ENCODE measurements around the gene EVPL. TPM values are rescaled to one million over a fixed set of nuclear protein-coding genes. Genes with fewer than 3 reads are reported as not detected.

EVPL gene
- total RNA-seq, 3 donors from 2014 or later, result 1.6 to 8.0 (median 3.9) TPM

DNA sequence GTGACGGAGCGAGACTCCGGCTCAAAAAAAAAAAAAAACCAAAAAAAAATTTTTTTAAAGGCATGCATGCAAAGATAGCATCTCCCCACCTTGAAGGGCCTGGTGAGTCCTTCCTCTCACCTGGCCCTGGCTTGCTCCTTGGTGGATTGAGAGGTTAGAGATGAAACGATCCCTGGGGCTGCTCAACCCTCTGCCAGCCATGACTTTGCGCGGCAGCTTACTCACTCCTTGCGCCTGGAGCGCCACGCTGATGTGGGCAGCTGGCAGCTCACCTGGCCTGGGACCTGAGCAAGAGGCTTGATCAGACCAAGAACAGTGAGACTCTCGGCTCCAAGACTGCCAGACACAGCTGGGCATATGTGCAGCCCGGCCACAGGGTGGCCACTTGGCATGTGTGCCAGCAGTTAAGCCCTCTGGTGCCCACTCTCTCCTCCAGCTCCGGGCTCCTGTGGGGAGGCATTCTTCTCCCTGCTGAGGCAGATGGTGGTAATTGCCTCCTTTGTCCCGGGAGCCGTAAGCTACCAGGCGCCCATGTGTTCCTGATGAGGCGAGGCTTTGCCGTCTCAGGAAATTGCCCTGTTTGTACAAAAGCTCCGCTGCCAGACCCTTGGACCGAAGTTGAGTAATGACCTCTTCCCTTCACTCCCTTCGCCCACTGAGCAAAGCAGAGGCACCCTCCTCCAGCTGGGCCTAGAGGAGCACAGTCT lies 5.1 kb upstream of the EVPL start:
- Histone ChIP-seq H3K9me3 (no peaks in the 10 kb centered on the region), H3K27me3 (no peaks in the 10 kb centered on the region), H3K4me1 (no peaks in the 10 kb centered on the region), H3K36me3 (no peaks in the 10 kb centered on the region), H3K4me3 (no peak overlapping the region), H3K27ac (no peak overlapping the region)
- no peak for TF ChIP-seq POLR2AphosphoS5 (IDR thresholded peaks at IDR 0.05)
- TF ChIP-seq, protein P1, sequence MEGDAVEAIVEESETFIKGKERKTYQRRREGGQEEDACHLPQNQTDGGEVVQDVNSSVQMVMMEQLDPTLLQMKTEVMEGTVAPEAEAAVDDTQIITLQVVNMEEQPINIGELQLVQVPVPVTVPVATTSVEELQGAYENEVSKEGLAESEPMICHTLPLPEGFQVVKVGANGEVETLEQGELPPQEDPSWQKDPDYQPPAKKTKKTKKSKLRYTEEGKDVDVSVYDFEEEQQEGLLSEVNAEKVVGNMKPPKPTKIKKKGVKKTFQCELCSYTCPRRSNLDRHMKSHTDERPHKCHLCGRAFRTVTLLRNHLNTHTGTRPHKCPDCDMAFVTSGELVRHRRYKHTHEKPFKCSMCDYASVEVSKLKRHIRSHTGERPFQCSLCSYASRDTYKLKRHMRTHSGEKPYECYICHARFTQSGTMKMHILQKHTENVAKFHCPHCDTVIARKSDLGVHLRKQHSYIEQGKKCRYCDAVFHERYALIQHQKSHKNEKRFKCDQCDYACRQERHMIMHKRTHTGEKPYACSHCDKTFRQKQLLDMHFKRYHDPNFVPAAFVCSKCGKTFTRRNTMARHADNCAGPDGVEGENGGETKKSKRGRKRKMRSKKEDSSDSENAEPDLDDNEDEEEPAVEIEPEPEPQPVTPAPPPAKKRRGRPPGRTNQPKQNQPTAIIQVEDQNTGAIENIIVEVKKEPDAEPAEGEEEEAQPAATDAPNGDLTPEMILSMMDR (IDR thresholded peaks at IDR 0.05), result no peak
- TF ChIP-seq POLR2A (IDR thresholded peaks at IDR 0.05), result no peak
- DNase-seq (ENCODE audit: low spot score in 2 of 2), result no peak
- intact Hi-C loops (cut with DNase I; ENCODE audit: low total_unique reads), result no loop called here

DNA sequence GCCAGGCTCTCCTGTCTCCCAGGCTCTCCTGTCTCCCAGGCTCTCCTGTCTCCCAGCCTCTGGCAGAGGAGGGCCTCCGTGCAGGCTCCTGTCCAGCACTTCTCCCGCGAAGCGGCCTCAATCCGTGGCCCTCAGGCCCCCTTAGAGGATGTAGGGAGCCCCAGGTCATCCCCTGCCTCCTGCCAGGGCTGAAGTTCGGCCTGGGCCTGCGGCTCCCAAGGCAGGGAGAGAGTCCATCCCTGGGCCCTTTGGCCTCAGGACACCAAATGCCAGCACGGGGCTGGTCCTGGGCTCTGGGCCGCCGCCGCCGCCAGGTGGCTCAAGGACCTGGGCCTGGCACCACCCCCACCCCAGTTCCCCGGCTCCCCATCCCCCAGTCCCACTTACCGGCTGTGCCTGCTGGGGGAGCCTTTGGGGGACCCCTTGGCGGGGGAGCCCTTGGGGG lies 370 bp downstream of the EVPL start:
- Histone ChIP-seq H3K9me3 (no peaks in the 10 kb centered on the region), H3K36me3 (no peaks in the 10 kb centered on the region), H3K4me3 (peak overlapping the region in 2 of 3 donors; percentile 43 to 58), H3K27me3 (no peaks in the 10 kb centered on the region), H3K27ac (peak overlapping the region; percentile 50 to 66), H3K4me1 (no peaks in the 10 kb centered on the region)
- no peak for TF ChIP-seq POLR2AphosphoS5 (IDR thresholded peaks at IDR 0.05)
- TF ChIP-seq POLR2A (IDR thresholded peaks at IDR 0.05), result no peak
- TF ChIP-seq, protein P1 (IDR thresholded peaks at IDR 0.05), result no peak
- intact Hi-C loops (cut with DNase I; ENCODE audit: low total_unique reads), result no loop called here
- DNase-seq (ENCODE audit: low spot score in 2 of 2), result no peak

DNA sequence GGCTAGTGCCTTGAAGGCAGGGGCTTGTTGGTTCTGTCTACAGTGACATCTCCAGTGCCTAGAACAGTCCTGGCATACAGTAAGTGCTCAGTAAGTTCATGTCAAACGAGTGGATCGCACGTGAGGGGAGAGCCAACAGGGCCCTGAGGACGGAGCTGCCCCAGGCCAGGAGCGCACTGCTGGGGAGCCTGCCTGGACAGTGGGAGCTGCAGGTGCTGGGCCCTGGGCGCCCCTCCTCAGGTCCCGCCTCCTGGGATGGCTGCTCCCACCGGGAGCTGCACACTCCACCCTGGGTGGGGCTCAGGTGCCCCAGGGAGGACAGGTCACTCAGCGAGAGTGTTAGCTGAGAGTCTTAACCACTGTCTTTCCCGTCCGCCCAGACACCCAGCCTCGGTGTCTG lies 1.8 kb downstream of the EVPL start:
- Histone ChIP-seq H3K36me3 (no peaks in the 10 kb centered on the region), H3K4me1 (no peaks in the 10 kb centered on the region), H3K9me3 (no peaks in the 10 kb centered on the region), H3K4me3 (no peak overlapping the region), H3K27me3 (no peaks in the 10 kb centered on the region), H3K27ac (no peak overlapping the region)
- intact Hi-C loops (cut with DNase I; ENCODE audit: low total_unique reads), result no loop called here
- DNase-seq (ENCODE audit: low spot score in 2 of 2), result no peak
- no peak for TF ChIP-seq POLR2AphosphoS5 (IDR thresholded peaks at IDR 0.05)
- TF ChIP-seq POLR2A (IDR thresholded peaks at IDR 0.05), result no peak
- TF ChIP-seq, protein P1 (IDR thresholded peaks at IDR 0.05), result no peak

DNA sequence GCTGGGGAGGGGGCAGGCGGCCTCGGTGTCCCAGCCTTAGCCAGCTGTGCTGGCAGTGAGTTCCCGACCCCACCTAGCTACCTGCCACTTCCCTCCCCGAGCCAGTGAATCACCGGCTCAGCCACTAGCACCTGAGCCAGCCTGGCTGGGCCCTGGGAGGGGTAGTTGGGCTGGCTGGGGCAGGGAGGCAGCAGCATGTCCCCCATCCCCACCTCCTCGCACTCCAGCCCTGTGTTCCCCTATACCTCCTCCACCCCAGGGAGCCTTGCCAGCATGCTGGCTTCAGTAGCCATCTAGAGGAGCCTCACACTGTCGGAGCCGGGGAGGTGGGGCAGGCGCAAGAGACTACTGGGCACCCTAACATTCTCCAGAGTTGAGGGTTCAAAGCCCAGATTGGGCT lies 2.8 kb downstream of the EVPL start:
- Histone ChIP-seq H3K36me3 (no peaks in the 10 kb centered on the region), H3K4me3 (no peak overlapping the region), H3K27me3 (no peaks in the 10 kb centered on the region), H3K4me1 (no peaks in the 10 kb centered on the region), H3K27ac (no peak overlapping the region), H3K9me3 (no peaks in the 10 kb centered on the region)
- intact Hi-C loops (cut with DNase I; ENCODE audit: low total_unique reads), result no loop called here
- DNase-seq (ENCODE audit: low spot score in 2 of 2), result no peak
- TF ChIP-seq POLR2AphosphoS5 (IDR thresholded peaks at IDR 0.05) (no peak), POLR2A (IDR thresholded peaks at IDR 0.05) (no peak)
- TF ChIP-seq, protein P1 (IDR thresholded peaks at IDR 0.05), result no peak

DNA sequence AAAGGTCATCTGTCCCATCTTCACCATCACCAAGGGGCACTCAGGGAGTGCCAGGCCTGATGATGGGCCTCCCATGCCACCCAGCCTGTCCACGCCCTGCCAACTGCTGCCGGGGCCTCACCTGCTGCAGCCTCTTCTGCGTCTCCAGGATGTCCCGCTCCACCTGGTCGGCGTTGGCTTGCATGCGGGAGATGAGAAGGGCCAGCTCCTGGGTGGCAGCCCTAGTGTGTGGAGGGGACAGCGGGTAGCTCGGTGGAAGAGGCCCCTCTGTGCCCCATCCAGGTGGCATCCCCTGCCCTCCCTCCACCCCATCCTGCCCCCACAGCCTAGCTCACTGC lies 3.2 kb downstream of the EVPL start:
- Histone ChIP-seq H3K4me3 (no peak overlapping the region), H3K36me3 (no peaks in the 10 kb centered on the region), H3K9me3 (no peaks in the 10 kb centered on the region), H3K27me3 (no peaks in the 10 kb centered on the region), H3K27ac (no peak overlapping the region), H3K4me1 (no peaks in the 10 kb centered on the region)
- TF ChIP-seq, protein P1 (IDR thresholded peaks at IDR 0.05), result no peak
- TF ChIP-seq POLR2AphosphoS5 (IDR thresholded peaks at IDR 0.05), result no peak
- TF ChIP-seq POLR2A (IDR thresholded peaks at IDR 0.05), result no peak
- intact Hi-C loops (cut with DNase I; ENCODE audit: low total_unique reads), result no loop called here
- DNase-seq (ENCODE audit: low spot score in 2 of 2), result no peak
